Mesenchymal stem cell (in vitro differentiated cells and primary cell): Measurements from ENCODE around the gene ARID5A.

ENCODE experiments used
- DNase-seq: peaks from one replicate; pipeline ENCODE4 v3.0.0-alpha.2; 2013
- H2AFZ ChIP-seq: one replicate; pipeline ENCODE4 v1.6.1; 2013; ENCODE audit warnings: low read depth, mild to moderate bottlenecking, control low read depth, inconsistent platforms, low read length, moderate library complexity
- H2AK5ac ChIP-seq: 2 replicates; pipeline ENCODE4 v1.6.1; 2013; ENCODE audit warnings: low read length, moderate library complexity, mild to moderate bottlenecking, inconsistent platforms; ENCODE audit not compliant: severe bottlenecking
- H2BK120ac ChIP-seq: one replicate; pipeline ENCODE4 v1.6.1; 2013; ENCODE audit warnings: low read depth, mild to moderate bottlenecking, inconsistent platforms, low read length, moderate library complexity
- H2BK12ac ChIP-seq, 2 experiments: one replicate each; pipeline ENCODE4 v1.6.1; 2013; ENCODE audit warnings: inconsistent platforms in 2 of 2, low read length in 2 of 2, mild to moderate bottlenecking in 2 of 2, moderate library complexity in 2 of 2, control low read depth in 1 of 2
- H2BK15ac ChIP-seq: one replicate; pipeline ENCODE4 v1.6.1; 2013; ENCODE audit warnings: mild to moderate bottlenecking, low read depth, inconsistent platforms; ENCODE audit not compliant: poor library complexity, severe bottlenecking
- H2BK5ac ChIP-seq: 2 replicates; pipeline ENCODE4 v1.6.1; 2013; ENCODE audit warnings: low read depth, mild to moderate bottlenecking, low read length, control low read depth, inconsistent platforms; ENCODE audit not compliant: poor library complexity, severe bottlenecking
- H3K14ac ChIP-seq, 2 experiments: one replicate each; pipeline ENCODE4 v1.6.1; 2013; ENCODE audit warnings: inconsistent platforms in 2 of 2, low read length in 2 of 2, control low read depth in 1 of 2, mild to moderate bottlenecking in 1 of 2, moderate library complexity in 1 of 2
- H3K18ac ChIP-seq, 2 experiments: one replicate each; pipeline ENCODE4 v1.6.1; 2013; ENCODE audit warnings: inconsistent platforms in 2 of 2, low read length in 2 of 2, control low read depth in 1 of 2, low read depth in 1 of 2, mild to moderate bottlenecking in 1 of 2
- H3K23ac ChIP-seq, 2 experiments: one replicate each; pipeline ENCODE4 v1.6.1; 2013; ENCODE audit warnings: inconsistent platforms in 2 of 2, low read length in 2 of 2, mild to moderate bottlenecking in 2 of 2, moderate library complexity in 2 of 2, control low read depth in 1 of 2
- H3K27ac ChIP-seq: 2 replicates; pipeline ENCODE4 v1.5.1; 2013; ENCODE audit warnings: mild to moderate bottlenecking, moderate library complexity, low read length, control low read depth, inconsistent platforms; ENCODE audit not compliant: poor library complexity, severe bottlenecking
- H3K27me3 ChIP-seq, 2 experiments: 2 replicates each; pipeline versions ENCODE4 v1.6.1 to v1.7.0; 2013; ENCODE audit warnings: low read length in 2 of 2, mild to moderate bottlenecking in 2 of 2, moderate library complexity in 2 of 2, control low read depth in 1 of 2, inconsistent platforms in 1 of 2; ENCODE audit not compliant: control insufficient read depth in 1 of 2, insufficient read depth in 1 of 2
- H3K36me3 ChIP-seq, 2 experiments: 2 replicates each; pipeline versions ENCODE4 v1.6.1 to v1.7.0; 2013; ENCODE audit warnings: low read length in 2 of 2, control low read depth in 1 of 2, inconsistent platforms in 1 of 2, low read depth in 1 of 2, mild to moderate bottlenecking in 1 of 2; ENCODE audit not compliant: insufficient read depth in 2 of 2, control insufficient read depth in 1 of 2
- H3K4ac ChIP-seq, 2 experiments: one replicate each; pipeline ENCODE4 v1.6.1; 2013; ENCODE audit warnings: inconsistent platforms in 2 of 2, low read length in 2 of 2, mild to moderate bottlenecking in 2 of 2, moderate library complexity in 2 of 2, control low read depth in 1 of 2, low read depth in 1 of 2
- H3K4me1 ChIP-seq: 2 replicates; pipeline ENCODE4 v1.6.1; 2013; ENCODE audit warnings: low read depth, low read length, control low read depth; ENCODE audit not compliant: control insufficient read depth, insufficient read depth
- H3K4me2 ChIP-seq: 2 replicates; pipeline ENCODE4 v1.6.1; 2013; ENCODE audit warnings: low read length, mild to moderate bottlenecking, inconsistent platforms; ENCODE audit not compliant: poor library complexity, severe bottlenecking
- H3K4me3 ChIP-seq, 2 experiments: 2 replicates each; pipeline versions ENCODE4 v1.5.1 to v1.7.0; 2013; ENCODE audit warnings: low read length in 2 of 2, mild to moderate bottlenecking in 2 of 2, control low read depth in 1 of 2, low read depth in 1 of 2; ENCODE audit not compliant: insufficient read depth in 1 of 2
- H3K79me1 ChIP-seq: replicated peaks from 2 replicates; pipeline ENCODE4 v1.6.1; 2013; ENCODE audit warnings: mild to moderate bottlenecking, control low read depth, low read length, inconsistent platforms; ENCODE audit not compliant: poor library complexity, severe bottlenecking
- H3K9ac ChIP-seq: 2 replicates; pipeline ENCODE4 v1.7.0; 2013; ENCODE audit warnings: mild to moderate bottlenecking, low read length, moderate library complexity
- H3K9me3 ChIP-seq: 2 replicates; pipeline ENCODE4 v1.7.0; 2013; ENCODE audit warnings: mild to moderate bottlenecking, low read length; ENCODE audit not compliant: control insufficient read depth
- H4K8ac ChIP-seq: one replicate; pipeline ENCODE4 v1.6.1; 2013; ENCODE audit warnings: inconsistent platforms, mild to moderate bottlenecking, low read length, moderate library complexity
- H4K91ac ChIP-seq: one replicate; pipeline ENCODE4 v1.6.1; 2013; ENCODE audit warnings: mild to moderate bottlenecking, low read length, inconsistent platforms
- WGBS: methylation state at CpG from one replicate; pipeline ENCODE4 v1.1.7; 2013; ENCODE audit warnings: mixed read lengths; 5-methylcytosine and 5-hydroxymethylcytosine counted together

ARID5A gene

DNA sequence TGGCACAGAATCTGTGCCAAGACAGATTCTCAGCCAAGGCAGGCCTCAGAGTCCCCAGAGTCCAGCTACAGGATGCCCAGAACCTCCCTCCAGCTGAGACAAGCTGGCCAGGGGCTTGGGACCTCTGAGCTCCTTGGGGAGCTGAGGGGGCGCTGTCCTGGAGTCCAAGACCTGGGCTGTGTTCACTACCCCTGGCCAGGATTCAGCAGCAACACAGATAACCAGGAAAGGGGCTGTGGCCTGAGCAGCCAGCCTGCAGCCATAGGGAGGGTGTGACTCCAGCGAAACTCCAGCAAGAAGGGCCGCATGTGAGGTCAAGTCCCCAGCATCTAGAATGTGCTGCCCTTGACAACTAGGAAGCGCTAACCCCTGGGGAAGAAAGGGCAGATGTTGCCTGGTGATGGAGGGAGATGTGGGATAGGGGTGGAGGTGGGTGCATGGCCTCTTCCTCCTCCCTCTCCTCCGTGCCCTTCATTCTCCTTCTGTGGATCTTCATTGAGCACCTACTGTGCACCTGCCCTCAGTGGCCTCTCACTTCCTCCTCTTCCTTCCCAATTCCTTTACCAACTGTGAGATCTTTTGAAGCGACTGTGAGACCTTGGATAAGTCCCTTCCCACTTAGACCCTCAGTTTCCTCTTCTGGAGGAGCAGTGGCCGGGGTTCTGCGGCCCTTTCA lies 7.7 kb upstream of the ARID5A start:
- H3K23ac ChIP-seq: peak overlapping the region in 1 of 2 experiments; percentile 10
- H3K14ac ChIP-seq: no peak overlapping the region
- no peak overlapping the region for H3K4me3 ChIP-seq
- no peak overlapping the region for H4K8ac ChIP-seq
- H3K18ac ChIP-seq: no peak overlapping the region
- H4K91ac ChIP-seq: no peak overlapping the region
- peak overlapping the region in 1 of 2 experiments; percentile 29 for H2BK12ac ChIP-seq
- H2BK15ac ChIP-seq: no peak overlapping the region
- H3K9ac ChIP-seq: no peak overlapping the region
- H2AK5ac ChIP-seq: no peak overlapping the region
- H3K9me3 ChIP-seq: no peaks in the 10 kb centered on the region
- H2BK5ac ChIP-seq: no peak overlapping the region
- peaks cover 39% of the 10 kb centered on the region for H3K4me1 ChIP-seq
- H2BK120ac ChIP-seq: no peak overlapping the region
- no peaks in the 10 kb centered on the region for H3K79me1 ChIP-seq
- H3K4ac ChIP-seq: no peak overlapping the region
- no peak for DNase-seq
- no peak overlapping the region for H3K4me2 ChIP-seq
- 90% methylated on average over 7 of the region's 8 CpGs for WGBS
- H3K36me3 ChIP-seq: no peaks in the 10 kb centered on the region
- no peak overlapping the region for H2AFZ ChIP-seq
- H3K27ac ChIP-seq: no peak overlapping the region
- H3K27me3 ChIP-seq: peaks cover 0 to 15% of the 10 kb centered on the region in 2 experiments

DNA sequence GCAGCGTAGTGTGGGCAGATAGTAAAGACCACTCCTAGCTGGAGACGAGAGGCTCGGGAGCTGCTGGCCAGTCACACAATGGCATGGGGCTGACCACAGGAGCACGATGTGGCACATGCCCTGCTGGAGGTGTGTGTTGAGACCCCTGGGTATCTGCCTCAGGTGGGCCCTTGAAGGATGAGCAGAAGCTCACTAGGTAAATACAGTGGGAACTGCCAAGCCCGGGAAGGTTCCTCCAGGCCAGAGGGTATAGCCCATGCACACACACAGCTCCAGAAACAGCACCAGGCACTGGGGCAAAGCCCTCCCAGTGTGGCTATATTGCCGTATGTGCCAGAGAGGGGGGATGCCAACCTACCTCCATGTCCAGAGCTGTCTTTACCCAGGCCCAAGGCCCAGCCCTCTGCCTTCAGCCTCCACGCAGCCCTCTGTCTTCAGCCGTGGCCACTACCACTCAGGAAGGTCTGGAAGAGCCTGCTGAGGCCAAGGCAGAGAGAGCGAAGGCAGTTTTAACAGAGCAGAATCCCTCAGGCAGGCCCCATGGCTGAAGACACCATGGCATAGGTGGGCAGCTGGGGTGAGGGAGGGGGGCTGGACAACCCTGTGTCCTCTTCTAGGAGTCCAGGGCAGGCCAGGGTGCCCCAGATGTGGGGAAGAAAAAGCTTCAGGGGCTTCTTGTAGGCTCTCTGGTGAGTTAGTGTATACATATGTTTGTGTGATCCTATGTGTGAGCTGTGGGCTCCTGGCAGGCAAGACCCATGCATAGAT lies 7.0 kb upstream of the ARID5A start:
- H3K27me3 ChIP-seq: peaks cover 0 to 10% of the 10 kb centered on the region in 2 experiments
- no peak overlapping the region for H3K18ac ChIP-seq
- H3K9me3 ChIP-seq: no peaks in the 10 kb centered on the region
- DNase-seq: no peak
- H3K9ac ChIP-seq: no peak overlapping the region
- H2BK15ac ChIP-seq: no peak overlapping the region
- no peaks in the 10 kb centered on the region for H3K36me3 ChIP-seq
- H2AK5ac ChIP-seq: no peak overlapping the region
- no peak overlapping the region for H3K4me2 ChIP-seq
- WGBS: 96% methylated on average over 9 of the region's 9 CpGs
- no peak overlapping the region for H2BK5ac ChIP-seq
- H3K23ac ChIP-seq: peak overlapping the region in 1 of 2 experiments; percentile 3
- H2BK12ac ChIP-seq: no peak overlapping the region
- no peak overlapping the region for H3K27ac ChIP-seq
- no peak overlapping the region for H3K4ac ChIP-seq
- H3K4me1 ChIP-seq: peaks cover 39% of the 10 kb centered on the region
- peak overlapping the region; percentile 37 for H2BK120ac ChIP-seq
- H4K8ac ChIP-seq: peak overlapping the region; percentile 14
- H3K79me1 ChIP-seq: no peaks in the 10 kb centered on the region
- peak overlapping the region; percentile 44 for H4K91ac ChIP-seq
- no peak overlapping the region for H2AFZ ChIP-seq
- no peak overlapping the region for H3K14ac ChIP-seq
- H3K4me3 ChIP-seq: no peak overlapping the region

- no peak overlapping the region for H3K4ac ChIP-seq
- H2BK12ac ChIP-seq: no peak overlapping the region
- 98% methylated on average over 6 of the region's 6 CpGs for WGBS
- no peaks in the 10 kb centered on the region for H3K79me1 ChIP-seq
- no peak overlapping the region for H2BK15ac ChIP-seq
- H4K8ac ChIP-seq: no peak overlapping the region
- no peak overlapping the region for H3K4me3 ChIP-seq
- H3K27me3 ChIP-seq: peaks cover 0 to 5% of the 10 kb centered on the region in 2 experiments
- no peak overlapping the region for H2AK5ac ChIP-seq
- peaks cover 39% of the 10 kb centered on the region for H3K4me1 ChIP-seq
- no peak overlapping the region for H3K9ac ChIP-seq
- H2BK120ac ChIP-seq: no peak overlapping the region
- no peak overlapping the region for H2AFZ ChIP-seq
- no peak overlapping the region for H3K4me2 ChIP-seq
- no peak overlapping the region for H3K14ac ChIP-seq
- no peak overlapping the region for H3K27ac ChIP-seq
- H3K23ac ChIP-seq: no peak overlapping the region
- H3K18ac ChIP-seq: no peak overlapping the region
- H3K36me3 ChIP-seq: no peaks in the 10 kb centered on the region
- H2BK5ac ChIP-seq: no peak overlapping the region
- no peak overlapping the region for H4K91ac ChIP-seq
- no peaks in the 10 kb centered on the region for H3K9me3 ChIP-seq
- DNase-seq: no peak
Observed at GRCh38 chr2:96530144-96530430, 6.5 kb upstream of the ARID5A start.

DNA sequence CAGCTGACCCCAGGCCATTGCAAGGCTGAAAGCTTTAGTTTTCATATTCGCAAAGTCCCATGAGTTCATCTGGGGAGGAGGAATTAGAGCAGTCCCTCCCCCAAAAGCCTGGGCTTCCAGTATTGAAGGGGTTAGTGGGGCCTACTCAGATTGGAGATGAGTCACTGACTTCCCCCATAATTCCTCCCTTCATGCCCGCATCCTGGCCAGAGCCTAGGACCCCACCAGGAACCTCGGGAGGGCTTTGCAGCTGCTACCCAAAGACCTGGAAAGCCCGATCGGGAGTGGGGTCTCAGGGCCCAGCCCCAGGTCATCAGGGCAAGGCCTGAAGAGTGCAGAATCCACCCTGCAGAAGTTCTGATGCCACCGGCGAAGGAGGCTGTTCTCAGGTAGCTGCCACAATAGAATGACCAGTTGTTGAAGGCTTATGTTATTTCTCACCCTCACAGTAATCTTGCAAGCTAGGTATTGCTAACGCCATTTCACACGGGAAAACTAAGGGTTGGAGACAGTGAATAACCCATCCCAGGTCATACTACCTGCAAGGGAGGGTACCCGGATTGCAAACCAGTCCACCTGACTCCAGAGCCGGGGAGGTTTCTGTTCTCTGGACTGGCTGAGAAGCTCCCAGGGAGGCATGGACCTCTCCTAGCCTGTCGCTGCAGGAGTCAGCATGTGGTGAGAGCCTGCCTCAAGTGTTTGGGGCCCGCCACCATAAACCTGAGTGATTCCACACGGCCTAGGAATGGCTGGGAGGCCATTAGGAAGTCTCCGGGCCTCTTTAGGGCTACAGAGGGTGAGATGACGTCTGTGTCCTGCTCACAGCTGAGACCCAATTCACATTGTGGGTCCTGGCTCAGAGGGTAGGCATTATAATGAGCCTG lies 5.8 kb upstream of the ARID5A start:
- H2AK5ac ChIP-seq: peak overlapping the region; percentile 52
- no peaks in the 10 kb centered on the region for H3K79me1 ChIP-seq
- H3K27ac ChIP-seq: no peak overlapping the region
- H4K91ac ChIP-seq: no peak overlapping the region
- no peak overlapping the region for H3K4me3 ChIP-seq
- no peak overlapping the region for H2BK5ac ChIP-seq
- peak; percentile 33 for DNase-seq
- H4K8ac ChIP-seq: no peak overlapping the region
- H3K14ac ChIP-seq: no peak overlapping the region
- no peaks in the 10 kb centered on the region for H3K27me3 ChIP-seq
- no peak overlapping the region for H2BK120ac ChIP-seq
- H3K4ac ChIP-seq: no peak overlapping the region
- no peak overlapping the region for H3K9ac ChIP-seq
- 71% methylated on average over 16 of the region's 16 CpGs for WGBS
- peak overlapping the region in 1 of 2 experiments; percentile 45 for H2BK12ac ChIP-seq
- H3K36me3 ChIP-seq: no peaks in the 10 kb centered on the region
- no peaks in the 10 kb centered on the region for H3K9me3 ChIP-seq
- peak overlapping the region; percentile 31 for H2BK15ac ChIP-seq
- no peak overlapping the region for H2AFZ ChIP-seq
- H3K18ac ChIP-seq: no peak overlapping the region
- no peak overlapping the region for H3K4me2 ChIP-seq
- H3K4me1 ChIP-seq: peaks cover 39% of the 10 kb centered on the region
- no peak overlapping the region for H3K23ac ChIP-seq
